GM18870 (cell line): ENCODE measurements around the gene ST13.
"Not testable (repeated sequence)": the region's sequence is repeated elsewhere in the genome, so short reads cannot be mapped to it uniquely, and the experiment has no call there.

Source experiments
- ATAC-seq: cut with Tn5 transposase; IDR thresholded peaks from one replicate; pipeline ENCODE4 v1.9.1; 2021; ENCODE audit warnings: moderate library complexity; ENCODE audit not compliant: unreplicated experiment

ST13 gene

DNA sequence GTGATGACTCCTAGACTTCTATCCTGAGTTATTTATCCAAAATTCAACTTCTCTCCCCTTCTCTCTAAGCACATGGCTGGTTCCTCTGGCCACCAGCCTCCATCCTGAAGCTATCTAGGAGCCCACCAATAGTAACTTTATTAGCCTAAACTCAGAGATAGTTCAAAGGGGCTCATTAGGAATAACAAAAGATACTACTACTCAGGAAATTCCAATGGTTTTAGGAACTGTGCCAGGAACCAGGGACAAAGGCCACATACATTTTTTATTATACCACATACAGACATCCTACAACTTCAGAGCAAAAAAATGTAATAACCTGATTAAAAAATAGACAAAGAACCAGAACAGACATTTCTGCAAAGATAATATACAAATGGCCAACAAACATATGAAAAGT is 65.2 kb downstream of the ST13 start:
- no peak for ATAC-seq

GRCh38 chr22:40789131-40789530 is 67.3 kb downstream of the ST13 start:
- ATAC-seq: no peak

DNA sequence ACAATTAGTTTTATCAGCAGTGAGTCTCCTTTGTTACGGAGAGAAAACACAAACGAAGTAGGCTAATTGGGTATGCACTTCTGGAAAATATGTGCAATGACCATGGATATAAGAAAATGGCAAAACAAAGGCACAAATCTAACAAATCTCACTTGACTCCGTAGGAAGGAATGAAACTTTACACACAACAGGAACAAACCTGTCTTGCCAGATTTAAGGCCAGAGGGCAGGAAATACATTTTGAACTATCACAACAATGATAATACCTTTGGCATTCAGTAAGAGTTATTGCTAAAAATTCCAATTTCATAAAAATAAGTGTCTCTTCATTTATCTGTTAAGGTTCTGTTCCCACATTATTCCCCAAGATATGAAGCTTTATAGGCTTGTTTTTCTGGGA is 73.9 kb downstream of the ST13 start:
- no peak for ATAC-seq

DNA sequence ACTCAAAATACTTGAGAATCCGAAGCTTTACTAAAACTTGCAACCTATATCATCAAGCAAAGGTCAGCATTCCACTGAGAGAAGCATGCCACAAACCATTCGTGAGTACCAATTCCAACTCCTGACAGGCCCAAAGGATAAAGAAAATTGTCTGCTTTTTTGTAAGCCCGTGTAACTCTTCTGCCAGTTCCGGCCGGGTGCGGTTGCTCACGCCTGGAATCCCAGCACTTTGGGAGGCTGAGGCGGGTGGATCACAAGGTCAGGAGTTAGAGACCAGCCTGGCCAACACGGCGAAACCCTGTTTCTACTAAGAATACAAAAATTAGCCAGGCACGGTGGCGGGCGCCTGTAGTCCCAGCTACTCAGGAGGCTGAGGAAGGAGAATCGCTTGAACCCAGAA is 74.7 kb downstream of the ST13 start:
- not testable (repeated sequence) for ATAC-seq
